Activated CD4-positive, alpha-beta T cell treated with anti-CD3 and anti-CD28 coated beads for 24 hours (primary cell): ENCODE measurements around the gene GNG3.
"Not testable (repeated sequence)": the region's sequence is repeated elsewhere in the genome, so short reads cannot be mapped to it uniquely, and the experiment has no call there.

Source experiments
- DNase-seq, 2 donors: peaks; one replicate each; pipeline ENCODE4 v3.0.0-alpha.2; 2020; ENCODE audit warnings: low read depth in 2 of 2

GNG3 gene

GRCh38 chr11:62707277-62707861, at the start of gene GNG3, which contains the start of gene BSCL2:
Gene GNG3 (plus strand): TSS chr11:62707676. CDS start chr11:62708296, 620 bp downstream.
Gene BSCL2 (minus strand): TSS chr11:62707424. CDS start chr11:62707195, 229 bp downstream.
- no peak for DNase-seq

- no peak for DNase-seq
Observed at GRCh38 chr11:62664405-62665074, 42.9 kb upstream of the GNG3 start.

- DNase-seq = peak; percentile 94
Observed at GRCh38 chr11:62665075-62665598, 42.3 kb upstream of the GNG3 start, which contains the start of the genes C11orf98 and CSKMT. Gene C11orf98 (minus strand): TSS chr11:62665210. CDS start chr11:62665169, 41 bp downstream. Gene CSKMT (plus strand): TSS chr11:62665312. CDS start chr11:62665880, 568 bp downstream.

- DNase-seq = peak in 1 of 2 donors; percentile 43
Observed at GRCh38 chr11:62665599-62666258, 41.7 kb upstream of the GNG3 start.

- no peak for DNase-seq
Observed at GRCh38 chr11:62666259-62666926, 41.1 kb upstream of the GNG3 start.

- no peak for DNase-seq
Observed at GRCh38 chr11:62667460-62667859, 40.0 kb upstream of the GNG3 start.

GRCh38 chr11:62669420-62670161, 37.9 kb upstream of the GNG3 start:
- no peak for DNase-seq

- DNase-seq = no peak
Observed at GRCh38 chr11:62671236-62671607, 36.3 kb upstream of the GNG3 start.

GRCh38 chr11:62671608-62672389, 35.7 kb upstream of the GNG3 start, which contains the start of the genes LBHD1 and UQCC3:
Gene LBHD1 (minus strand): TSS chr11:62672267. CDS start chr11:62670031, 2,236 bp downstream.
Gene UQCC3 (plus strand): TSS chr11:62671673. CDS start chr11:62671746, 73 bp downstream.
- peak; percentile 64 to 72 for DNase-seq

GRCh38 chr11:62673196-62673525, 34.3 kb upstream of the GNG3 start:
- DNase-seq = no peak

- not testable (repeated sequence) for DNase-seq
Observed at GRCh38 chr11:62675415-62675814, 32.1 kb upstream of the GNG3 start.

GRCh38 chr11:62676698-62677097, 30.8 kb upstream of the GNG3 start:
- no peak for DNase-seq

GRCh38 chr11:62677156-62677555, 30.3 kb upstream of the GNG3 start:
- DNase-seq = no peak

- DNase-seq = no peak
Observed at GRCh38 chr11:62677714-62678113, 29.8 kb upstream of the GNG3 start.

GRCh38 chr11:62678433-62678769, 29.1 kb upstream of the GNG3 start:
- DNase-seq = no peak

GRCh38 chr11:62678770-62679696, 28.4 kb upstream of the GNG3 start, which contains the start of gene UBXN1:
Gene UBXN1 (minus strand): TSS chr11:62679073. CDS start chr11:62678923, 150 bp downstream.
- DNase-seq = peak; percentile 78 to 80

GRCh38 chr11:62680825-62681240, 26.6 kb upstream of the GNG3 start:
- no peak for DNase-seq

- no peak for DNase-seq
Observed at GRCh38 chr11:62682518-62682917, 25.0 kb upstream of the GNG3 start.
